ENCODE data around the gene ZRSR2.

DNA sequence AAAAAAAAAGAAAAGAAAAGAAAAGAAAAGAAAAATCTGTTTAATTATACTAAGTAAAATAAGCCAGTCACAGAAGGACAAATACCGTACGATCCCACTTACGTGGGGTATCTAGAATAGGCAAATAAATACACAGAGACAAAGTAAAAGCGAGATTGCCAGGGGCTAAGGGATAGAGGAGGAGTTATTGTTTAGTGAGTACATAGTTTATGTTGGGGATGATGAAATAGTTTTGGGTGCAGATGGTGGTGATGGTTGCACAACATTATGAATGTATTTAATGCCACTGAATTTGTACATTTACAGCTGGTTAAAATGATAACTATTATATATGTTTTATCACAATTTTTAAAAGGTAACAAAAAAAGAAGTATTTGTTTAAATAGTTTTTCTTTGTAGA is 45.1 kb upstream of the ZRSR2 start:
- TF ChIP-seq, protein P1, sequence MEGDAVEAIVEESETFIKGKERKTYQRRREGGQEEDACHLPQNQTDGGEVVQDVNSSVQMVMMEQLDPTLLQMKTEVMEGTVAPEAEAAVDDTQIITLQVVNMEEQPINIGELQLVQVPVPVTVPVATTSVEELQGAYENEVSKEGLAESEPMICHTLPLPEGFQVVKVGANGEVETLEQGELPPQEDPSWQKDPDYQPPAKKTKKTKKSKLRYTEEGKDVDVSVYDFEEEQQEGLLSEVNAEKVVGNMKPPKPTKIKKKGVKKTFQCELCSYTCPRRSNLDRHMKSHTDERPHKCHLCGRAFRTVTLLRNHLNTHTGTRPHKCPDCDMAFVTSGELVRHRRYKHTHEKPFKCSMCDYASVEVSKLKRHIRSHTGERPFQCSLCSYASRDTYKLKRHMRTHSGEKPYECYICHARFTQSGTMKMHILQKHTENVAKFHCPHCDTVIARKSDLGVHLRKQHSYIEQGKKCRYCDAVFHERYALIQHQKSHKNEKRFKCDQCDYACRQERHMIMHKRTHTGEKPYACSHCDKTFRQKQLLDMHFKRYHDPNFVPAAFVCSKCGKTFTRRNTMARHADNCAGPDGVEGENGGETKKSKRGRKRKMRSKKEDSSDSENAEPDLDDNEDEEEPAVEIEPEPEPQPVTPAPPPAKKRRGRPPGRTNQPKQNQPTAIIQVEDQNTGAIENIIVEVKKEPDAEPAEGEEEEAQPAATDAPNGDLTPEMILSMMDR (IDR thresholded peaks at IDR 0.05) = no peak
- TF ChIP-seq POLR2A (IDR thresholded peaks at IDR 0.05) = no peak
